GM12864 (cell line): ENCODE results near the gene SLC48A1.

ENCODE experiments used
- DNase-seq: peaks from one replicate; pipeline ENCODE4 v3.0.0-alpha.2; 2011; ENCODE audit warnings: low read depth
- H3K4me3 ChIP-seq: 2 replicates; pipeline ENCODE4 v1.5.1; 2011; ENCODE audit warnings: mild to moderate bottlenecking, low read depth, low read length, control low read depth
- TF ChIP-seq, protein P1 (sequence below): IDR thresholded peaks from 2 replicates; pipeline ENCODE4 v1.5.1; 2011; ENCODE audit warnings: low read depth, mild to moderate bottlenecking, moderate library complexity, low read length, control low read depth, inconsistent platforms; ENCODE audit errors: missing control alignments

The SLC48A1 gene

DNA sequence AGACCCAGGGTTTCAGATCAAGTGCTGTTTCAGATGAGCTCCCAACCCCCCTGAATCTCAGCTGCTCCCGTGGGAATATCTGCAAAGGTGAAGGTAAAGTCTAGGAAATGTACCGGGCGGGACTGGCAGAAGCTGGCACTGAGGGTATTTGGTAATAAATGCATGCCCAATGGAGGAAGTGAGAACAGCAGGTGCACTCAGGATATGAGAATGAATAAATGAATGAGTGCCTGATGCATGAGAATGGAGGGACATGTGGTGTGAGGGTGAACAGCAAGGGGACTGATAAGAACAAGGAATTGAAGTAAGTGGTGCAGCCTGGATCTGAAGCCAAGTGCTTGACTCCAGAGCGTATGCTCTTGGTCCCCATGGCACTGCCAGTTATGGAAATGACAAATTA lies 25.9 kb upstream of the SLC48A1 start:
- H3K4me3 ChIP-seq: no peak overlapping the region
- no peak for DNase-seq
- TF ChIP-seq, protein P1, sequence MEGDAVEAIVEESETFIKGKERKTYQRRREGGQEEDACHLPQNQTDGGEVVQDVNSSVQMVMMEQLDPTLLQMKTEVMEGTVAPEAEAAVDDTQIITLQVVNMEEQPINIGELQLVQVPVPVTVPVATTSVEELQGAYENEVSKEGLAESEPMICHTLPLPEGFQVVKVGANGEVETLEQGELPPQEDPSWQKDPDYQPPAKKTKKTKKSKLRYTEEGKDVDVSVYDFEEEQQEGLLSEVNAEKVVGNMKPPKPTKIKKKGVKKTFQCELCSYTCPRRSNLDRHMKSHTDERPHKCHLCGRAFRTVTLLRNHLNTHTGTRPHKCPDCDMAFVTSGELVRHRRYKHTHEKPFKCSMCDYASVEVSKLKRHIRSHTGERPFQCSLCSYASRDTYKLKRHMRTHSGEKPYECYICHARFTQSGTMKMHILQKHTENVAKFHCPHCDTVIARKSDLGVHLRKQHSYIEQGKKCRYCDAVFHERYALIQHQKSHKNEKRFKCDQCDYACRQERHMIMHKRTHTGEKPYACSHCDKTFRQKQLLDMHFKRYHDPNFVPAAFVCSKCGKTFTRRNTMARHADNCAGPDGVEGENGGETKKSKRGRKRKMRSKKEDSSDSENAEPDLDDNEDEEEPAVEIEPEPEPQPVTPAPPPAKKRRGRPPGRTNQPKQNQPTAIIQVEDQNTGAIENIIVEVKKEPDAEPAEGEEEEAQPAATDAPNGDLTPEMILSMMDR: no peak

DNA sequence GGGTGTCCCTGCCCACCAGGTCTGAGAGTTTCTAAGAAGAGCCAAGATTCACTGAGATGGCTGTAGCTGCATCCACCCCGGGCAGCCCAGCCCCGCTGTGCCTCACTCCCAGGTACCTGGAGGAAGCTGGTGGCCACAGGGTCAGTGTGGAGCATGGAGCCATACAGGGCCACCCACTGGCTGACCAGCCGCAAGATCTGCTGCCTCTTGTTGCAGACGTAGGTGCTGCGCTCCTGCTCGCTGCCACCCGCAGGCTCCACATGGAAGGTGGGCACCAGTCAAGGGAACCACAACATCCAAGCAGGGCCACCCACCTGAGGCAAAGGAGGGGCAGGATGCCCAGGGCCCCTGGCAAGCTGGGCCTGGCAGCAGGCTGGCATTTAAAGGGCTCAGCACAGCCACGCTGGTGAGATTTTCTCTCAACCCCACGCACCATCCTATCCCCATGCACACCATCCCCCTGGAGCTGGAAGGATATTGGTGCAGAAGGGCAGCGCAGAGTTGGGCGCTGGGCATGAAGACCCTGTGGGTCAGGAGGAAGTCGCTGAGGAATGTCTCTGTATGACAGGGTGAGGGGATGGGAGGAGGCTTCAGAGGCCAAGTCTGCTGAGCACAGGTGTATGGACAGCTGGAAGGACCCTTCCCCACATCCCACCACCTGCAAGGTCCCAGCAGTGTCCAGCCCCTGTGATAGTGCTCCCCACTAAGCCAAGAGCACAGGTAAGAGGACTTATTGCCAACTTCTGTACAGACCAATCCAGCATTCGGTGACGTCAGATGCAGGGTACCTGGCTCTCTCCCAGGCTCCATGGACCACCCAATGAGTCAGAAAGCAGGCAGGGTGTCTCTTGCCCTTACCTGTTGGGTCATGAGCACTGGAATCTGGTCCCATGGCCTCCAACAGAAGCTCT lies 25.2 kb upstream of the SLC48A1 start:
- TF ChIP-seq, protein P1: no peak
- H3K4me3 ChIP-seq: no peak overlapping the region
- no peak for DNase-seq

DNA sequence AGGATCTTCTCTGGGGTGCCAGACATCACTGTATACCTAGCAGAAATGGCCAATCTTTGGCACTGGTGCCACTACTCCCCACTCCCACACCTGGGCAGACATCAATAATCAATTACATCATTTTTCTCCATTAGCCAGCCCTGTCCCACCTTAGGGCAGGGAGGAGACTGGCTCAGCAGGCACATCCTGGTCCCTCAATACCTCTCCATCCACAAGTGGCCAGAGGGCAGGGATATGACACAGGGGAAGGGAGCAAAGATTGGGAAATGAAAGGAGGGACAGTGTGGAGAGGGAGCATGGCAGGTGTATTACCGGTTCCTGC lies 24.6 kb upstream of the SLC48A1 start:
- TF ChIP-seq, protein P1: no peak
- DNase-seq: no peak

DNA sequence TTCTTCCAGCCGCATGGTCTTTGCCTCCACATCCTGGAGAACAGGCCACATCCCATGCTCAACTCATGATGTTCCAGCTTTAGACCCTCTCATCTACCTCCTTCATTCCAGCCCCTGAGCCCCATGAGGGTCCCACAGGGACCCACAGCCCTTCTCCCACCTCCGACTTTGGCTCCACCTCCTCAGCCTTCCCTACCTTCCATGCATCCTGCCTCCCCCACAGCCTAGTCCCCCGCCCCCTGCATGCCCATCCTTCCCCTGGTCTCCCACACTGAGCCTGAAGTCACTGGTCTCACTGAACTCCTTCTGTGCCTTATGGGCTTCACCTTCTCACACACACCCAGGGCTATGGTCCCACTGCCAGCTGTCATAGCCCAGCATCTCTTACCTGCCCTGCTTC lies 24.1 kb upstream of the SLC48A1 start:
- TF ChIP-seq, protein P1: no peak
- H3K4me3 ChIP-seq: no peak overlapping the region
- DNase-seq: no peak

More for the DNA sequence above, 24.6 kb upstream of the SLC48A1 start:
- no peak overlapping the region for H3K4me3 ChIP-seq

DNA sequence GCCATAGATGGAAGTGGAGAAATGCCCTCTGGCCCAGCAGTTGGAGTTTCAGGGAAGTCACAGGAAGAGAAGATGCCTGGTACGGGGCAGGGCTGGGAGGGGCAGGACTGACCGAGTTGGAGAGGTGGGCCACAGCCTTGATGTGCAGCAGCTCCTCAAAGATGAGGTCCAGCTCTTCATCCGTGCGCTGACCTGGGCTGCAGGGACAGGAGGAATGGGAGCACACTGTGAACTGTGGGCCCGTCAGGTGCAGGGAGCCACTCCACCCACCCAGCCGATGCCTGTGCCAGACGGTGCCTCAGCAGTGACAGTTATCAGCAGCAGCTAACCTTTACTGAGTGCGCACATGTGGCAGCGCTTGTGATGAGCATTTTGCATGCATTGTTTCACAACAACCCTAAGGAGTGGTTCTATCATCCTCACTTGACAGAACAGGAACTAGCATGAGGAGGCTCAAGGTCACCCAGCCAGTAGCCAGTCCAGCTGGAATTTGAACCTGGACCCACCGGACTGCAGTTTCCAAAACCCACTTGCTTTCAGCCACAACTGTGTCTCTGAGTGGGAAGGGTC lies 22.7 kb upstream of the SLC48A1 start:
- TF ChIP-seq, protein P1: no peak
- no peak for DNase-seq
- H3K4me3 ChIP-seq: no peak overlapping the region

DNA sequence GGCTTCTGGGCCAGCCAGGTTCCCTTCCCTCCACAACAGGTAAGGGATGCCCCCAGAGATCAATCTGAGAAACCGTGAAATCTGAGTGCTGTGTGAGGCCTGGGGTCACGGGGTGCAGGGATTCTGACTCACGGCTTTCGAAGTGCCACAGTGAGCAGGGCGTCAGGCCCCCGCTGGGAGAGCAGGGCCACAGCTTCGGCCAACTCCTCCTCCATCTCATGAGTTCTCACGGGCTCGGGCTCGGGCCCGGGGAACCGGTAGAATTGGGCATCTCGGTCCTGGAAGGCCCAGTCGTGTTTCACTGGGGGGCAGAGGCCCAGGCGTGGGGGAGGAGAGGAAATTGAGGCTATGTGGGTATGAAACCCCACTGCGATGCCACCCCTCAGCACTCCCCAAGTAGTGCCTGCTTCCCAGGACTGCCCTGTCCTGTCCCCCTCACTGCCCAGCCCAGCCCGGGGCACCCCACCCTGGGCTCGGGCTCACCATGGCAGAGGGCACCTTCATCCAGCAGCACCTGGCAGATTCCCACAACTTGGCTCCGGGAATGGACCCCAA lies 22.0 kb upstream of the SLC48A1 start:
- no peak overlapping the region for H3K4me3 ChIP-seq
- no peak for DNase-seq
- TF ChIP-seq, protein P1: no peak

DNA sequence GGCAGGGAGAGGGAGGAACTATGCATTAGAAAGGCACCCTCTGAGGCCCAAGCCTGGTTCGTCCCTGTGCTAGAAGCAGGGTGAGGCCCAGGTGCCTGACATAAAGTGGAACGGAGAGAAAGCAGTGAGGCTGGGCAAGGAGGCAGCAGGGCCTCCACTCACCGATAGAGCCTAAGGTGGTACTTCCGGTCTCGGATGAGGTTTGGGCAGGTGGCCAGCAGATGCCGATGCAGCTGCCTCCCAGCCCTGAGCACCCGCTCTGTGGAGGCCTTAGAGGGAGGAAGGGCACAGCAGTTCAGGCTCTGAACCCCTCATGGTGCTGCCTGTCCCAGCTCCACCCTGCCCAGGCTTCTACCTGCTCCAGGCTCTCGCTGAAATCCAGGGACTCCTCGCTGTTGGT lies 21.5 kb upstream of the SLC48A1 start:
- H3K4me3 ChIP-seq: no peak overlapping the region
- TF ChIP-seq, protein P1: no peak
- no peak for DNase-seq
